ENCODE measurements around the gene EFCAB6. TPM values are rescaled to one million over a fixed set of nuclear protein-coding genes. Genes with fewer than 3 reads are reported as not detected.

Gene EFCAB6
- total and polyA plus RNA-seq, 2 of the 13 experiments (the other 11 are each of a cell fraction or from before 2014, with no cell fraction given), result not detected

DNA sequence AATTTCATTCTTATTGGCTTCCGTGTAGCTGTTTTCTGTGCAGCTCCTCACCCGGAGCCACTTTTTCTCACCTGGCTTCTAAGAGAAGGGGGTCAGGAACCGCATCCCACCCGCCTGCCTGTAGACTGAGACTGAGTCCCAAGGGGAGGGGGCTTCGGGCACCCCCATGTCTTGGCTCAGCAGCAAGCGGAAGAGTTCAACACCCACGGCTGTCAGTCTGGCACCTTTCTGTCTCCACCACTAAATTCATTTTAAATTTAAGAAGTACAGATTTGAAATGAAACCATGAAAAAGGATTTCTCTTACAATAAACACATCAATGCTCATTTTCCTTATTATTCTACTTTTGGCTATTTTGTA is 66.7 kb downstream of the EFCAB6 start:
- Histone ChIP-seq H3K4me3 (replicated peaks in 1 of 3; ENCODE audit: insufficient read depth in 1 of 3, low read depth in 2 of 3, low read length in 3 of 3) (no peak overlapping the region), H3K4me2 (ENCODE audit: low read depth, low read length) (no peak overlapping the region), H3K9ac (ENCODE audit: insufficient read depth, low read depth, low read length) (no peak overlapping the region), H3K27me3 (ENCODE audit: control insufficient read depth in 1 of 2, insufficient read depth in 2 of 2, low read length in 2 of 2) (peaks cover 3 to 66% of the 10 kb centered on the region in 2 experiments; a peak in 3 of 5 replicates), H3K79me2 (ENCODE audit: insufficient read depth, low read length) (no peaks in the 10 kb centered on the region), H3K36me3 (replicated peaks in 1 of 2; ENCODE audit: control insufficient read depth in 1 of 2, insufficient read depth in 2 of 2, low read length in 2 of 2) (no peaks in the 10 kb centered on the region), H3K4me1 (ENCODE audit: insufficient read depth, low read length) (no peaks in the 10 kb centered on the region), H2AFZ (ENCODE audit: low read length) (no peak overlapping the region), H4K20me1 (ENCODE audit: insufficient read depth, low read length) (no peaks in the 10 kb centered on the region), H3K9me3 (ENCODE audit: low read length) (no peaks in the 10 kb centered on the region), H3K27ac (ENCODE audit: extremely low read length, insufficient read depth, low read length) (no peak overlapping the region)
- no TSS peak for BruUV-seq (replicated peaks)
- TF ChIP-seq ZNF703 (CRISPR knock-in tag; IDR thresholded peaks at IDR 0.05; ENCODE audit: borderline replicate concordance), result no peak
- TF ChIP-seq PHF21A (CRISPR knock-in tag; IDR thresholded peaks at IDR 0.05), result no peak
- TF ChIP-seq SP1 (IDR thresholded peaks at IDR 0.05), result no peak
- TF ChIP-seq SP1 (CRISPR knock-in tag; IDR thresholded peaks at IDR 0.05), result no peak
- no peak for TF ChIP-seq YY1 (IDR thresholded peaks at IDR 0.05; ENCODE audit: insufficient read depth, insufficient replicate concordance, low read depth, low read length)
- TF ChIP-seq ELF3 (CRISPR knock-in tag; IDR thresholded peaks at IDR 0.05), result no peak
- no peak for TF ChIP-seq SMARCE1 (IDR thresholded peaks at IDR 0.05; ENCODE audit: borderline replicate concordance)
- no peak for TF ChIP-seq STAT5B (CRISPR knock-in tag; IDR thresholded peaks at IDR 0.05)
- no peak for TF ChIP-seq NRL (CRISPR knock-in tag; IDR thresholded peaks at IDR 0.05; ENCODE audit: borderline replicate concordance)
- no peak for TF ChIP-seq JARID2 (CRISPR knock-in tag; IDR thresholded peaks at IDR 0.05; ENCODE audit: insufficient replicate concordance)
- no peak for TF ChIP-seq FOXK1 (CRISPR knock-in tag; IDR thresholded peaks at IDR 0.05; ENCODE audit: borderline replicate concordance, low read depth)
- TF ChIP-seq ZNF605 (CRISPR knock-in tag; IDR thresholded peaks at IDR 0.05), result no peak
- TF ChIP-seq ZSCAN12 (CRISPR knock-in tag; IDR thresholded peaks at IDR 0.05), result no peak
- TF ChIP-seq POLR2AphosphoS2 (IDR thresholded peaks at IDR 0.05; ENCODE audit: low read depth, low read length), result no peak
- TF ChIP-seq ZFX (CRISPR knock-in tag; IDR thresholded peaks at IDR 0.05; ENCODE audit: low read depth), result no peak
- TF ChIP-seq, protein P1, sequence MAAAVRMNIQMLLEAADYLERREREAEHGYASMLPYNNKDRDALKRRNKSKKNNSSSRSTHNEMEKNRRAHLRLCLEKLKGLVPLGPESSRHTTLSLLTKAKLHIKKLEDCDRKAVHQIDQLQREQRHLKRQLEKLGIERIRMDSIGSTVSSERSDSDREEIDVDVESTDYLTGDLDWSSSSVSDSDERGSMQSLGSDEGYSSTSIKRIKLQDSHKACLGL (CRISPR knock-in tag; IDR thresholded peaks at IDR 0.05), result no peak
- TF ChIP-seq SMARCC2 (IDR thresholded peaks at IDR 0.05), result no peak
- ChIA-PET POLR2A (interaction anchor here (0.6 kb wide), 1 partner anchor 140 kb away, joined by 3 read pairs; no protein-coding TSS in a partner anchor), CTCF (ENCODE audit: low intra/inter-chr PET ratio, low total read pairs) (no interaction called here)
- WGBS (ENCODE audit: low lambda C conversion rate), result 21% methylated on average over 7 of the region's 7 CpGs
- no peak for FAIRE-seq
- ATAC-seq, result no peak
- intact Hi-C loops (cut with micrococcal nuclease; ENCODE audit: unreplicated experiment) (no loop called here), in situ Hi-C loops (cut with HindIII; ENCODE audit: extremely low pct_ligation_motif_present, low pct_unique_long_range_greater_than_20kb) (no loop called here)
- DNase-seq (ENCODE audit: low spot score), result no peak

All from HepG2 (cell line).